ENCODE results near the gene CYB5A. TPM values are rescaled to one million over a fixed set of nuclear protein-coding genes. Genes with fewer than 3 reads are reported as not detected.
A peak's percentile ranks its signal among the peaks of the same experiment; 100 is the strongest.

The CYB5A gene
- total and polyA plus RNA-seq, 9 of the 15 experiments (the other 6 are each of a cell fraction or from before 2014, with no cell fraction given) = 11.9 to 22.6 (median 14.1) TPM

- TF ChIP-seq, protein P1, sequence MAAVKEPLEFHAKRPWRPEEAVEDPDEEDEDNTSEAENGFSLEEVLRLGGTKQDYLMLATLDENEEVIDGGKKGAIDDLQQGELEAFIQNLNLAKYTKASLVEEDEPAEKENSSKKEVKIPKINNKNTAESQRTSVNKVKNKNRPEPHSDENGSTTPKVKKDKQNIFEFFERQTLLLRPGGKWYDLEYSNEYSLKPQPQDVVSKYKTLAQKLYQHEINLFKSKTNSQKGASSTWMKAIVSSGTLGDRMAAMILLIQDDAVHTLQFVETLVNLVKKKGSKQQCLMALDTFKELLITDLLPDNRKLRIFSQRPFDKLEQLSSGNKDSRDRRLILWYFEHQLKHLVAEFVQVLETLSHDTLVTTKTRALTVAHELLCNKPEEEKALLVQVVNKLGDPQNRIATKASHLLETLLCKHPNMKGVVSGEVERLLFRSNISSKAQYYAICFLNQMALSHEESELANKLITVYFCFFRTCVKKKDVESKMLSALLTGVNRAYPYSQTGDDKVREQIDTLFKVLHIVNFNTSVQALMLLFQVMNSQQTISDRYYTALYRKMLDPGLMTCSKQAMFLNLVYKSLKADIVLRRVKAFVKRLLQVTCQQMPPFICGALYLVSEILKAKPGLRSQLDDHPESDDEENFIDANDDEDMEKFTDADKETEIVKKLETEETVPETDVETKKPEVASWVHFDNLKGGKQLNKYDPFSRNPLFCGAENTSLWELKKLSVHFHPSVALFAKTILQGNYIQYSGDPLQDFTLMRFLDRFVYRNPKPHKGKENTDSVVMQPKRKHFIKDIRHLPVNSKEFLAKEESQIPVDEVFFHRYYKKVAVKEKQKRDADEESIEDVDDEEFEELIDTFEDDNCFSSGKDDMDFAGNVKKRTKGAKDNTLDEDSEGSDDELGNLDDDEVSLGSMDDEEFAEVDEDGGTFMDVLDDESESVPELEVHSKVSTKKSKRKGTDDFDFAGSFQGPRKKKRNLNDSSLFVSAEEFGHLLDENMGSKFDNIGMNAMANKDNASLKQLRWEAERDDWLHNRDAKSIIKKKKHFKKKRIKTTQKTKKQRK (IDR thresholded peaks at IDR 0.05; ENCODE audit: borderline replicate concordance, low read depth, low read length) = no peak
- TF ChIP-seq EP400 (IDR thresholded peaks at IDR 0.05) = 0 out of 2 replicates have a peak, but pooled peaks have one; percentile 23
- no peak for TF ChIP-seq RNF2 (IDR thresholded peaks at IDR 0.05)
- TF ChIP-seq TSC22D4 (tag; IDR thresholded peaks at IDR 0.05) = no peak
- TF ChIP-seq, protein P2, sequence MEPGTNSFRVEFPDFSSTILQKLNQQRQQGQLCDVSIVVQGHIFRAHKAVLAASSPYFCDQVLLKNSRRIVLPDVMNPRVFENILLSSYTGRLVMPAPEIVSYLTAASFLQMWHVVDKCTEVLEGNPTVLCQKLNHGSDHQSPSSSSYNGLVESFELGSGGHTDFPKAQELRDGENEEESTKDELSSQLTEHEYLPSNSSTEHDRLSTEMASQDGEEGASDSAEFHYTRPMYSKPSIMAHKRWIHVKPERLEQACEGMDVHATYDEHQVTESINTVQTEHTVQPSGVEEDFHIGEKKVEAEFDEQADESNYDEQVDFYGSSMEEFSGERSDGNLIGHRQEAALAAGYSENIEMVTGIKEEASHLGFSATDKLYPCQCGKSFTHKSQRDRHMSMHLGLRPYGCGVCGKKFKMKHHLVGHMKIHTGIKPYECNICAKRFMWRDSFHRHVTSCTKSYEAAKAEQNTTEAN (CRISPR knock-in tag; IDR thresholded peaks at IDR 0.05) = no peak
- no peak for TF ChIP-seq ZNF699 (CRISPR knock-in tag; IDR thresholded peaks at IDR 0.05; ENCODE audit: insufficient replicate concordance)
- no peak for TF ChIP-seq LARP7 (IDR thresholded peaks at IDR 0.05)
- TF ChIP-seq TBP (optimal IDR thresholded peaks at IDR 0.05; ENCODE audit: low read depth, low read length) = no peak
- TF ChIP-seq MYC (IDR thresholded peaks at IDR 0.05; ENCODE audit: low read depth, low read length) = peak; percentile 39
- TF ChIP-seq MYC (CRISPR knock-in tag; IDR thresholded peaks at IDR 0.05; ENCODE audit: borderline replicate concordance, low read depth) = no peak
- TF ChIP-seq ZKSCAN3 (CRISPR knock-in tag; IDR thresholded peaks at IDR 0.05) = no peak
- peak in 1 of 2 experiments; percentile 27; a peak in 1 of 4 replicates for TF ChIP-seq RCOR1 (IDR thresholded peaks at IDR 0.05; ENCODE audit: borderline replicate concordance in 1 of 2, low read depth in 2 of 2, low read length in 2 of 2)
- TF ChIP-seq CHD4 (IDR thresholded peaks at IDR 0.05; ENCODE audit: insufficient read depth, insufficient replicate concordance, low read depth, low read length, poor library complexity, severe bottlenecking) = no peak
- no peak for TF ChIP-seq ZZZ3 (IDR thresholded peaks at IDR 0.05)
- TF ChIP-seq ETV5 (CRISPR knock-in tag; IDR thresholded peaks at IDR 0.05; ENCODE audit: low read depth) = no peak
- TF ChIP-seq SLC30A9 (CRISPR knock-in tag; IDR thresholded peaks at IDR 0.05) = no peak
- TF ChIP-seq, protein P3, sequence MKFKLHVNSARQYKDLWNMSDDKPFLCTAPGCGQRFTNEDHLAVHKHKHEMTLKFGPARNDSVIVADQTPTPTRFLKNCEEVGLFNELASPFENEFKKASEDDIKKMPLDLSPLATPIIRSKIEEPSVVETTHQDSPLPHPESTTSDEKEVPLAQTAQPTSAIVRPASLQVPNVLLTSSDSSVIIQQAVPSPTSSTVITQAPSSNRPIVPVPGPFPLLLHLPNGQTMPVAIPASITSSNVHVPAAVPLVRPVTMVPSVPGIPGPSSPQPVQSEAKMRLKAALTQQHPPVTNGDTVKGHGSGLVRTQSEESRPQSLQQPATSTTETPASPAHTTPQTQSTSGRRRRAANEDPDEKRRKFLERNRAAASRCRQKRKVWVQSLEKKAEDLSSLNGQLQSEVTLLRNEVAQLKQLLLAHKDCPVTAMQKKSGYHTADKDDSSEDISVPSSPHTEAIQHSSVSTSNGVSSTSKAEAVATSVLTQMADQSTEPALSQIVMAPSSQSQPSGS (CRISPR knock-in tag; IDR thresholded peaks at IDR 0.05) = no peak
- TF ChIP-seq SRSF9 (IDR thresholded peaks at IDR 0.05; ENCODE audit: borderline replicate concordance, low read depth, low read length) = no peak
- no peak for TF ChIP-seq RAD21 (CRISPR knock-in tag; conservative IDR thresholded peaks at IDR 0.05 in 1 of 2, IDR thresholded peaks at IDR 0.05 in 1 of 2)
- no peak for TF ChIP-seq ZNF449 (CRISPR knock-in tag; IDR thresholded peaks at IDR 0.05)
Measured at GRCh38 chr18:74251297-74252038, 40.3 kb downstream of the CYB5A start (continued).
